Karpas-422 (cell line): Measurements from ENCODE around the gene CCER1. TPM values are rescaled to one million over a fixed set of nuclear protein-coding genes. Genes with fewer than 3 reads are reported as not detected.

Source experiments
- DNase-seq: peaks from one replicate; pipeline ENCODE4 v3.0.0-alpha.2; 2015
- H2AFZ ChIP-seq: fragments of 200-600 bp; sonication (generic); 2 replicates; pipeline ENCODE4 v1.6.1; 2014; ENCODE audit warnings: antibody characterized with exemption, low read length, mixed read lengths
- H3K27ac ChIP-seq: fragments of 200-600 bp; sonication (generic); 2 replicates; pipeline ENCODE4 v1.5.1; 2014; ENCODE audit warnings: mild to moderate bottlenecking, low read length, moderate library complexity
- H3K27me3 ChIP-seq: fragments of 200-600 bp; sonication (generic); 2 replicates; pipeline ENCODE4 v1.6.1; 2014; ENCODE audit warnings: low read length, mixed read lengths
- H3K36me3 ChIP-seq: fragments of 200-600 bp; sonication (generic); 2 replicates; pipeline ENCODE4 v1.6.1; 2014; ENCODE audit warnings: low read length, mixed read lengths; ENCODE audit not compliant: insufficient read depth
- H3K4me1 ChIP-seq: fragments of 200-600 bp; sonication (generic); 2 replicates; pipeline ENCODE4 v1.6.1; 2014; ENCODE audit warnings: mild to moderate bottlenecking, low read length, mixed read lengths
- H3K4me2 ChIP-seq: fragments of 200-600 bp; sonication (generic); 2 replicates; pipeline ENCODE4 v1.6.1; 2014; ENCODE audit warnings: low read length, low read depth, mild to moderate bottlenecking; ENCODE audit not compliant: poor library complexity, severe bottlenecking
- H3K4me3 ChIP-seq: fragments of 200-600 bp; sonication (generic); 2 replicates; pipeline ENCODE4 v1.5.1; 2014; ENCODE audit warnings: mild to moderate bottlenecking, antibody characterized with exemption, low read length, mixed read lengths
- H3K79me2 ChIP-seq: fragments of 200-600 bp; sonication (generic); 2 replicates; pipeline ENCODE4 v1.6.1; 2014; ENCODE audit warnings: mild to moderate bottlenecking, low read length, mixed read lengths
- H3K9ac ChIP-seq: fragments of 200-600 bp; sonication (generic); 2 replicates; pipeline ENCODE4 v1.6.0; 2014; ENCODE audit warnings: low read length
- H3K9me2 ChIP-seq: fragments of 200-600 bp; sonication (generic), shearing (Covaris generic); replicated peaks from 2 replicates; pipeline ENCODE4 v1.6.0; 2014; ENCODE audit warnings: mild to moderate bottlenecking, low read length, moderate library complexity; ENCODE audit not compliant: insufficient read depth
- H3K9me3 ChIP-seq: fragments of 300-700, 200-600 bp; sonication (generic); 2 replicates; pipeline ENCODE4 v1.6.1; 2014; ENCODE audit warnings: low read length, mixed read lengths
- H4K20me1 ChIP-seq: fragments of 200-600 bp; sonication (generic); 2 replicates; pipeline ENCODE4 v1.6.1; 2014; ENCODE audit warnings: mild to moderate bottlenecking, antibody characterized with exemption, low read length, low read depth; ENCODE audit not compliant: insufficient read depth
- total RNA-seq: library from RNA; depleted of rRNA; stranded (reverse); fragments of >200 nt; shearing (Covaris generic); gene quantifications from 2 replicates; pipeline ENCODE4 v1.2.3, GENCODE V29; 2014; ENCODE audit warnings: low replicate concordance

The CCER1 gene
- total RNA-seq, 1 experiment from 2014 or later: not detected

- H3K4me3 ChIP-seq: no peak overlapping the region
- H4K20me1 ChIP-seq: no peaks in the 10 kb centered on the region
- H3K4me1 ChIP-seq: no peaks in the 10 kb centered on the region
- H3K9me3 ChIP-seq: no peaks in the 10 kb centered on the region
- H2AFZ ChIP-seq: no peak overlapping the region
- no peak overlapping the region for H3K9ac ChIP-seq
- DNase-seq: no peak
- no peak overlapping the region for H3K4me2 ChIP-seq
- no peaks in the 10 kb centered on the region for H3K36me3 ChIP-seq
- H3K27me3 ChIP-seq: no peaks in the 10 kb centered on the region
- H3K9me2 ChIP-seq: no peaks in the 10 kb centered on the region
- H3K79me2 ChIP-seq: no peaks in the 10 kb centered on the region
- H3K27ac ChIP-seq: no peak overlapping the region
Observed at GRCh38 chr12:90974286-90974685, 19.3 kb upstream of the CCER1 start.

GRCh38 chr12:90972226-90972625, 17.2 kb upstream of the CCER1 start:
- Histone ChIP-seq H2AFZ (no peak overlapping the region), H3K9me3 (no peaks in the 10 kb centered on the region), H3K27ac (no peak overlapping the region), H3K4me2 (no peak overlapping the region), H3K79me2 (no peaks in the 10 kb centered on the region), H3K4me1 (no peaks in the 10 kb centered on the region), H3K4me3 (no peak overlapping the region), H4K20me1 (no peaks in the 10 kb centered on the region), H3K9me2 (no peaks in the 10 kb centered on the region), H3K36me3 (no peaks in the 10 kb centered on the region), H3K9ac (no peak overlapping the region), H3K27me3 (no peaks in the 10 kb centered on the region)
- DNase-seq: no peak

GRCh38 chr12:90970911-90971310, 15.9 kb upstream of the CCER1 start:
- Histone ChIP-seq H3K79me2 (no peaks in the 10 kb centered on the region), H4K20me1 (no peaks in the 10 kb centered on the region), H3K27me3 (no peaks in the 10 kb centered on the region), H3K4me3 (no peak overlapping the region), H3K4me2 (no peak overlapping the region), H3K27ac (no peak overlapping the region), H3K9me2 (no peaks in the 10 kb centered on the region), H3K9ac (no peak overlapping the region), H3K4me1 (no peaks in the 10 kb centered on the region), H2AFZ (no peak overlapping the region), H3K36me3 (no peaks in the 10 kb centered on the region), H3K9me3 (no peaks in the 10 kb centered on the region)
- no peak for DNase-seq

GRCh38 chr12:90970471-90970870, 15.5 kb upstream of the CCER1 start:
- Histone ChIP-seq H3K27ac (no peak overlapping the region), H3K9me2 (no peaks in the 10 kb centered on the region), H3K9ac (no peak overlapping the region), H3K4me1 (no peaks in the 10 kb centered on the region), H3K27me3 (no peaks in the 10 kb centered on the region), H3K9me3 (no peaks in the 10 kb centered on the region), H3K36me3 (no peaks in the 10 kb centered on the region), H3K79me2 (no peaks in the 10 kb centered on the region), H3K4me2 (no peak overlapping the region), H4K20me1 (no peaks in the 10 kb centered on the region), H2AFZ (no peak overlapping the region), H3K4me3 (no peak overlapping the region)
- no peak for DNase-seq

- H3K9me3 ChIP-seq: no peaks in the 10 kb centered on the region
- no peak for DNase-seq
- H3K9me2 ChIP-seq: no peaks in the 10 kb centered on the region
Observed at GRCh38 chr12:90969851-90970250, 14.9 kb upstream of the CCER1 start.

GRCh38 chr12:90969346-90969745, 14.4 kb upstream of the CCER1 start:
- Histone ChIP-seq H3K27ac (no peak overlapping the region), H3K9ac (no peak overlapping the region), H3K4me1 (no peaks in the 10 kb centered on the region), H3K27me3 (no peaks in the 10 kb centered on the region), H3K9me2 (no peaks in the 10 kb centered on the region), H4K20me1 (no peaks in the 10 kb centered on the region), H3K9me3 (no peaks in the 10 kb centered on the region), H3K79me2 (no peaks in the 10 kb centered on the region), H3K4me2 (no peak overlapping the region), H2AFZ (no peak overlapping the region), H3K4me3 (no peak overlapping the region), H3K36me3 (no peaks in the 10 kb centered on the region)
- DNase-seq: no peak

More at GRCh38 chr12:90969851-90970250, 14.9 kb upstream of the CCER1 start:
- no peak overlapping the region for H3K27ac ChIP-seq
- H3K27me3 ChIP-seq: no peaks in the 10 kb centered on the region
- no peak overlapping the region for H2AFZ ChIP-seq
- no peak overlapping the region for H3K4me3 ChIP-seq
- H3K9ac ChIP-seq: no peak overlapping the region
- no peaks in the 10 kb centered on the region for H3K36me3 ChIP-seq
- H4K20me1 ChIP-seq: no peaks in the 10 kb centered on the region
- no peaks in the 10 kb centered on the region for H3K79me2 ChIP-seq
- no peaks in the 10 kb centered on the region for H3K4me1 ChIP-seq
- no peak overlapping the region for H3K4me2 ChIP-seq

GRCh38 chr12:90965204-90965603, 10.2 kb upstream of the CCER1 start:
- Histone ChIP-seq H3K4me3 (no peak overlapping the region), H3K9ac (no peak overlapping the region), H3K9me3 (no peaks in the 10 kb centered on the region), H2AFZ (no peak overlapping the region), H3K36me3 (no peaks in the 10 kb centered on the region), H3K27ac (no peak overlapping the region), H3K27me3 (no peaks in the 10 kb centered on the region), H3K79me2 (no peaks in the 10 kb centered on the region), H3K9me2 (no peaks in the 10 kb centered on the region), H4K20me1 (no peaks in the 10 kb centered on the region), H3K4me1 (no peaks in the 10 kb centered on the region), H3K4me2 (no peak overlapping the region)
- DNase-seq: no peak

- no peaks in the 10 kb centered on the region for H3K9me2 ChIP-seq
- no peak overlapping the region for H3K9ac ChIP-seq
- no peaks in the 10 kb centered on the region for H3K4me1 ChIP-seq
- DNase-seq: no peak
- no peaks in the 10 kb centered on the region for H3K36me3 ChIP-seq
- H3K4me3 ChIP-seq: no peak overlapping the region
- H3K9me3 ChIP-seq: no peaks in the 10 kb centered on the region
- H3K4me2 ChIP-seq: no peak overlapping the region
- H3K27ac ChIP-seq: no peak overlapping the region
- H2AFZ ChIP-seq: no peak overlapping the region
- no peaks in the 10 kb centered on the region for H3K79me2 ChIP-seq
- H3K27me3 ChIP-seq: no peaks in the 10 kb centered on the region
- no peaks in the 10 kb centered on the region for H4K20me1 ChIP-seq
Observed at GRCh38 chr12:90964616-90965015, 9.6 kb upstream of the CCER1 start.

- H3K4me3 ChIP-seq: no peak overlapping the region
- no peak overlapping the region for H3K4me2 ChIP-seq
- no peaks in the 10 kb centered on the region for H3K4me1 ChIP-seq
Observed at GRCh38 chr12:90963946-90964345, 9.0 kb upstream of the CCER1 start.

More at GRCh38 chr12:90963946-90964345, 9.0 kb upstream of the CCER1 start:
- no peaks in the 10 kb centered on the region for H4K20me1 ChIP-seq
- no peaks in the 10 kb centered on the region for H3K27me3 ChIP-seq
- H3K9ac ChIP-seq: no peak overlapping the region
- H3K9me2 ChIP-seq: no peaks in the 10 kb centered on the region
- no peaks in the 10 kb centered on the region for H3K36me3 ChIP-seq
- H3K79me2 ChIP-seq: no peaks in the 10 kb centered on the region
- H2AFZ ChIP-seq: no peak overlapping the region
- H3K27ac ChIP-seq: no peak overlapping the region
- DNase-seq: no peak
- no peaks in the 10 kb centered on the region for H3K9me3 ChIP-seq
